Panc1 (cell line): ENCODE data around the gene THADA.

Experiments used
- SIN3A ChIP-seq: IDR thresholded peaks from 2 replicates; pipeline ENCODE4 v1.6.1; 2012; ENCODE audit warnings: low read depth, mild to moderate bottlenecking, low read length, moderate library complexity, borderline replicate concordance; ENCODE audit not compliant: insufficient read depth
- TF ChIP-seq, protein P1 (sequence below): fragments of 450-650 bp; IDR thresholded peaks from 2 replicates; pipeline ENCODE4 v1.5.1; 2017; ENCODE audit warnings: mild to moderate bottlenecking

DNA sequence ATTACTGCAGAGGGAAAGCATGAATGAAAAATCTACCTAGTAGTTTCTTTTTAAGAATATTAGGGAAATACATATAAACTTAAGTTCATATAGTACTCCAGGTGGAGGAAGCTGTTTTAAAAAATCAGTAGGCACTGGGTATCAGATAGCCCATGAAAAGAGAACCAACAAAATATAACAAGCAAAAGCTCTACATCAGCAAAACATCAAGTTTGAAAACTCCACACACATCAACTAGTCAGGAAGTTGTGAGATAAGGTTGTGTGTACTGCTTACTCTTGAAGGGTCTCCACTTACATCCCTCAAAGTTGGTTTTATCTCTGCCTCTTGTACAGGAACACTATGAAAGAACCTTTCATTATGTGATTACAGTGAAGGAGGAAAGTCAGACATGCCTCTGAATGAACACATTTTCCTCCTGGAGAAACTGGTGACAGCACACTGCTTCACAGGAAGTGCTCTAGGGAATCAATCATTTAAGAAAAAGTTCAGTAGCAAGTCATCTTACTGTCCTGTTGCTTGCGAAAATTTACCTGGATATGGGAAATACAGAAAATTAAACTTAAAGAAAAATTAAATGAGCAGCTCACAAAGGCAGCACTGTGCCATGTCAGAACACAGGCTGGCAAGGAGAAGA, 57.7 kb downstream of the THADA start:
- TF ChIP-seq, protein P1, sequence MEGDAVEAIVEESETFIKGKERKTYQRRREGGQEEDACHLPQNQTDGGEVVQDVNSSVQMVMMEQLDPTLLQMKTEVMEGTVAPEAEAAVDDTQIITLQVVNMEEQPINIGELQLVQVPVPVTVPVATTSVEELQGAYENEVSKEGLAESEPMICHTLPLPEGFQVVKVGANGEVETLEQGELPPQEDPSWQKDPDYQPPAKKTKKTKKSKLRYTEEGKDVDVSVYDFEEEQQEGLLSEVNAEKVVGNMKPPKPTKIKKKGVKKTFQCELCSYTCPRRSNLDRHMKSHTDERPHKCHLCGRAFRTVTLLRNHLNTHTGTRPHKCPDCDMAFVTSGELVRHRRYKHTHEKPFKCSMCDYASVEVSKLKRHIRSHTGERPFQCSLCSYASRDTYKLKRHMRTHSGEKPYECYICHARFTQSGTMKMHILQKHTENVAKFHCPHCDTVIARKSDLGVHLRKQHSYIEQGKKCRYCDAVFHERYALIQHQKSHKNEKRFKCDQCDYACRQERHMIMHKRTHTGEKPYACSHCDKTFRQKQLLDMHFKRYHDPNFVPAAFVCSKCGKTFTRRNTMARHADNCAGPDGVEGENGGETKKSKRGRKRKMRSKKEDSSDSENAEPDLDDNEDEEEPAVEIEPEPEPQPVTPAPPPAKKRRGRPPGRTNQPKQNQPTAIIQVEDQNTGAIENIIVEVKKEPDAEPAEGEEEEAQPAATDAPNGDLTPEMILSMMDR = no peak
- no peak for TF ChIP-seq SIN3A
